Suprapubic skin (tissue), 4 donors: Measurements from ENCODE around the gene CRYGS. TPM values are rescaled to one million over a fixed set of nuclear protein-coding genes. Genes with fewer than 3 reads are reported as not detected.

Source experiments
- DNase-seq, 2 donors: peaks; one replicate each; pipeline ENCODE4 v3.0.0-alpha.2; 2019; ENCODE audit warnings: low spot score in 2 of 2
- H3K27ac ChIP-seq: fragments of 200-600 bp; sonication (generic); one replicate; pipeline ENCODE4 v1.5.1; 2019
- H3K27me3 ChIP-seq: fragments of 200-600 bp; sonication (generic); one replicate; pipeline ENCODE4 v1.5.1; 2019
- H3K36me3 ChIP-seq: fragments of 200-600 bp; sonication (generic); one replicate; pipeline ENCODE4 v1.5.1; 2019
- H3K4me1 ChIP-seq: fragments of 200-600 bp; sonication (generic); one replicate; pipeline ENCODE4 v1.5.1; 2019
- H3K4me3 ChIP-seq: fragments of 200-600 bp; sonication (generic); one replicate; pipeline ENCODE4 v1.5.1; 2019; ENCODE audit warnings: mild to moderate bottlenecking
- H3K9me3 ChIP-seq: fragments of 200-600 bp; sonication (generic); one replicate; pipeline ENCODE4 v1.5.1; 2019
- EP300 ChIP-seq: sonication (generic); formaldehyde crosslinking; IDR thresholded peaks from one replicate; pipeline ENCODE4 v1.6.1; 2017; ENCODE audit warnings: antibody characterized with exemption
- POLR2A ChIP-seq, 2 donors: fragments of 450-650 bp; IDR thresholded peaks; one replicate each; pipeline ENCODE4 v1.6.1; 2017; ENCODE audit warnings: antibody characterized with exemption in 2 of 2, mild to moderate bottlenecking in 2 of 2, moderate library complexity in 2 of 2
- POLR2AphosphoS5 ChIP-seq, 3 donors: sonication (generic); formaldehyde crosslinking; IDR thresholded peaks; one replicate each; pipeline ENCODE4 v1.6.1; 2017; ENCODE audit warnings: antibody characterized with exemption in 3 of 3
- WGBS: methylation state at CpG from one replicate; pipeline ENCODE4 v1.1.5; 2018; 5-methylcytosine and 5-hydroxymethylcytosine counted together
- total RNA-seq, 4 donors: library from RNA; depleted of rRNA; stranded (reverse); fragments of >200 nt; gene quantifications; one replicate each; pipeline ENCODE4 v1.1.0, GENCODE V29; 2016
- TF ChIP-seq, protein P1 (sequence below), 2 donors: fragments of 200-600 bp in 1 of 2; fragments of 450-650 bp in 1 of 2; sonication (generic) in 1 of 2; IDR thresholded peaks; one replicate each; pipeline ENCODE4 v1.5.1; 2016 to 2019; ENCODE audit warnings: antibody characterized with exemption in 2 of 2, mild to moderate bottlenecking in 1 of 2, moderate library complexity in 1 of 2

CRYGS gene
- total RNA-seq, 4 donors from 2014 or later: 2.2 to 6.7 (median 3.6) TPM

DNA sequence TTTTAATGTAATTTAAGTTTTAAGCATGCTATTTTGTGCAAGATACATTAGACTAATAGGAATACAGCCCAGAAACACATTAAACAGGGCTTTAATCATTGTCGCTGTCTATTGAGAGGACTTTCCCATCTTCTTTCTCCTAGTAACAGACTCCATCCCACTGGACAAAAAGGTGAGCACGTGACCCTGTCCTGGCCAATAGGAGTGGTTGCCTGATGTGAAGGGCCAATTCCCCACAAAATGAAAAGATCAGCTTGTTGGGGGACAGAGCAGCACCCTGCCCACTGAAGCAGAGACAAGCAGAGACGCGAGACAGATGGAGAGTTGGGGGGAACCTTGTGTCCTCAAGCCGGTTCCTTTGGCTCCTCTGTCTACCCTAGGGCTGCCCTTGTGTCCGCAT is 21.2 kb downstream of the CRYGS start:
- Histone ChIP-seq H3K27me3 (peaks cover 14% of the 10 kb centered on the region), H3K36me3 (no peaks in the 10 kb centered on the region), H3K27ac (no peak overlapping the region), H3K4me1 (no peaks in the 10 kb centered on the region), H3K4me3 (no peak overlapping the region), H3K9me3 (no peaks in the 10 kb centered on the region)
- DNase-seq: no peak
- 77% methylated on average over 6 of the region's 6 CpGs for WGBS
- TF ChIP-seq, protein P1, sequence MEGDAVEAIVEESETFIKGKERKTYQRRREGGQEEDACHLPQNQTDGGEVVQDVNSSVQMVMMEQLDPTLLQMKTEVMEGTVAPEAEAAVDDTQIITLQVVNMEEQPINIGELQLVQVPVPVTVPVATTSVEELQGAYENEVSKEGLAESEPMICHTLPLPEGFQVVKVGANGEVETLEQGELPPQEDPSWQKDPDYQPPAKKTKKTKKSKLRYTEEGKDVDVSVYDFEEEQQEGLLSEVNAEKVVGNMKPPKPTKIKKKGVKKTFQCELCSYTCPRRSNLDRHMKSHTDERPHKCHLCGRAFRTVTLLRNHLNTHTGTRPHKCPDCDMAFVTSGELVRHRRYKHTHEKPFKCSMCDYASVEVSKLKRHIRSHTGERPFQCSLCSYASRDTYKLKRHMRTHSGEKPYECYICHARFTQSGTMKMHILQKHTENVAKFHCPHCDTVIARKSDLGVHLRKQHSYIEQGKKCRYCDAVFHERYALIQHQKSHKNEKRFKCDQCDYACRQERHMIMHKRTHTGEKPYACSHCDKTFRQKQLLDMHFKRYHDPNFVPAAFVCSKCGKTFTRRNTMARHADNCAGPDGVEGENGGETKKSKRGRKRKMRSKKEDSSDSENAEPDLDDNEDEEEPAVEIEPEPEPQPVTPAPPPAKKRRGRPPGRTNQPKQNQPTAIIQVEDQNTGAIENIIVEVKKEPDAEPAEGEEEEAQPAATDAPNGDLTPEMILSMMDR (IDR thresholded peaks at IDR 0.05): no peak
- TF ChIP-seq POLR2A (IDR thresholded peaks at IDR 0.05): no peak
- TF ChIP-seq EP300: no peak
- TF ChIP-seq POLR2AphosphoS5 (IDR thresholded peaks at IDR 0.05): no peak

DNA sequence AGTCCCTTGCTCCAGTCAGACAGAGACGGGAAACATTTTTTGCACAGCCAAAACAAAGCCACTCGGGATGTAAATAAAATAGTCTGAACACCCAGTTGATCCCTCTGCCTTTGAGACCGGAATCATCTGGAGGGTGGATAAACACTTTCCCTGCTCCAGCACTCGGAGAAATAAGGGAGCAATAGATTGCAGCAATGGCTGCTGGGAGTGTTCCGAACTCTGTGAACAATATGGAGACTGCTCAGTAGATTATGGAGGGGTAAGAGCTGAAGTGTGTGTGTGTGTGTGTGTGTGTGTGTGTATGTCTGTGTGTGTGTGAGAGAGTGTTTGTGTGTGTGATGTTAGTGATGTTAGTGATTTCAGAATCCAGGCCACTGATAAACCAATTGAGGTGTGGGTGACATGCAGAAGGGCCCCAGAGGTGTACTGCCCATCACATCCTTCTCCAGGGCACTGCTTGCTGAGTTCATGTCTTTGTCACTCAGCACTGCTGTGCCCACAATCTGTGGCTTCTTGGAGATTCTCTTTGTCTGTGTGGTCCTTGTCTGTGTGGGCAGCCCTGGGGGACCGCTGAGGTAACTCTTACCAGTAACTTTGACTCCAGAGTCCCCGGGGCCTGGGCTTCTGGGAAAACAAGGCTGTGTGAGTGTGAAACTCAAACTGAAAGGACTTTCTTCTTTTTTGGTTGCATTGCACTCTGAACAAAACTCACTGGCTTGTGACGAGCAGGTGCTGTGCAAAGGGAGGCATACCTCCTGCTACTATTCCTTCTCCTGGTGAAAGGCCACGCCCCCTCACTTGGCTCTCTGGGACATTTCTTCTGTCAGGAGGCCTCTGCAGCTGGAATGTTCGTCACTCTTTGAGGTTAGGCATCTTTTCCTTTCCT is 23.0 kb downstream of the CRYGS start:
- Histone ChIP-seq H3K27ac (no peak overlapping the region), H3K27me3 (peaks cover 18% of the 10 kb centered on the region), H3K4me3 (no peak overlapping the region), H3K4me1 (no peaks in the 10 kb centered on the region), H3K36me3 (no peaks in the 10 kb centered on the region), H3K9me3 (no peaks in the 10 kb centered on the region)
- TF ChIP-seq POLR2AphosphoS5 (IDR thresholded peaks at IDR 0.05) (no peak), POLR2A (IDR thresholded peaks at IDR 0.05) (no peak), EP300 (no peak)
- TF ChIP-seq, protein P1 (IDR thresholded peaks at IDR 0.05): no peak
- WGBS: 73% methylated on average over 8 of the region's 10 CpGs
- no peak for DNase-seq

DNA sequence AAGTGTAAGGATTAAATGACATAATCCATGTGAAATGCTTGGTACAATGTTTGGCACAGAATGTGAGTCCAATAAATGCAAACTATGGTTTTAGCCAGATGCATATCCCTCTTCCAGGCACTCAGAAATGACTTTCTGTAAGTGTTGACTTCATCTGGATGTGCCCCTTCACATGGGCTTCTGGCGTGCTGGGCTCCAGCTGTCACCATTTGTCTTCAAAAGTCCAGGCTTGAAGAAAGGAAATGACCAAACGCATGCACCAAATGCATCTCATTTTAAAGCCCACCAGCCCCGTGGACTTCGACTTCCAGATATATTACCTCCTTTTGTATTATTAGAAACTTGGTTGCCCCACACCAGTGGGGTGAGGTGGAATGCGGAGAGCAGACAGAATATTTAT is 23.7 kb downstream of the CRYGS start:
- H3K4me1 ChIP-seq: no peaks in the 10 kb centered on the region
- TF ChIP-seq POLR2A (IDR thresholded peaks at IDR 0.05): no peak
- TF ChIP-seq, protein P1 (IDR thresholded peaks at IDR 0.05): no peak
- TF ChIP-seq POLR2AphosphoS5 (IDR thresholded peaks at IDR 0.05): no peak
- TF ChIP-seq EP300: no peak
- WGBS: 69% methylated on average over 5 of the region's 5 CpGs
- H3K4me3 ChIP-seq: no peak overlapping the region
- peaks cover 18% of the 10 kb centered on the region for H3K27me3 ChIP-seq
- no peak overlapping the region for H3K27ac ChIP-seq
- no peaks in the 10 kb centered on the region for H3K36me3 ChIP-seq
- DNase-seq: no peak
- no peaks in the 10 kb centered on the region for H3K9me3 ChIP-seq

DNA sequence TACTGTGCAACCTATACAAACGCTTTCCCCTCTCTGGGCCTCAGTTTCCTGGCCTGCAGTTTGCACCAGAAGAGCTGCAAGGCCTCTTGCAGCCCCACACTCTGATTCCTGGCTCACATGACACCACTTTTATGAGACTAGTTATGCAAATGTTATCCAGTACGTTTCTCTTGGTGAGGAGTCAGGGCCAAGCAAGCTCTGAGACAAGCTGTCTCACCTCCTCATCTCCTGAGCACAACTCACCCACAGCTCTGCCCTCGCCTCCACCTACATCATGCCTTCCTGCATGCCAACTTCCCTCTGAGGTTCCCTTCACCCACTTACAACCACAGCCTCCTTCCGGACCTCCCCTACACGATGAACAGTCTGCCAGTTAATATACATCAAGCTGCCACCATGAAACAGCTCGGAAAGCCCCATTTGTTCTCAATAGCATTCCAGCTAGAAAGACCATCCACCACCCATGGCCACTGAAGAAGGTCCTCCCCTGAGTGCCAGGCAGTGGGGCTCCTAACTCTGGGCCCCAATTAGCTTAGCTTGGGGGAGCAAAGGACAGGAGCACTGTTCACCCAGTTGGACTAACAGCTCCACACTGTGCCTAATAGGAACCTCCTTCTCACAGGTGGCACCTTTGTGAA is 25.0 kb downstream of the CRYGS start:
- WGBS: 55% methylated on average over 6 of the region's 6 CpGs

More for the DNA sequence above, 25.0 kb downstream of the CRYGS start:
- H3K27me3 ChIP-seq: peaks cover 18% of the 10 kb centered on the region
- H3K4me1 ChIP-seq: no peaks in the 10 kb centered on the region
- no peaks in the 10 kb centered on the region for H3K9me3 ChIP-seq
- no peak overlapping the region for H3K4me3 ChIP-seq
- TF ChIP-seq EP300: no peak
- TF ChIP-seq, protein P1 (IDR thresholded peaks at IDR 0.05): no peak
- TF ChIP-seq POLR2A (IDR thresholded peaks at IDR 0.05): no peak
- no peak for TF ChIP-seq POLR2AphosphoS5 (IDR thresholded peaks at IDR 0.05)
- no peak for DNase-seq
- no peak overlapping the region for H3K27ac ChIP-seq
- no peaks in the 10 kb centered on the region for H3K36me3 ChIP-seq
